Thoracic aorta (tissue), 2 donors: Measurements from ENCODE around the gene SMAGP. TPM values are rescaled to one million over a fixed set of nuclear protein-coding genes. Genes with fewer than 3 reads are reported as not detected.
"Not testable (repeated sequence)": the region's sequence is repeated elsewhere in the genome, so short reads cannot be mapped to it uniquely, and the experiment has no call there.

Source experiments
- ATAC-seq: fragments of 150-250 bp; one replicate; pipeline ENCODE4 v1.8.0; 2017; ENCODE audit warnings: low read depth; ENCODE audit not compliant: insufficient number of reproducible peaks, low FRiP score
- DNase-seq: peaks from one replicate; pipeline ENCODE4 v3.0.0-alpha.2; 2020; ENCODE audit warnings: low spot score
- H3K27ac ChIP-seq, 2 donors: fragments of 200-600 bp; sonication (generic); 1 replicate in 1 of 2; 2 replicates in 1 of 2; pipeline ENCODE4 v1.5.1; 2016; ENCODE audit warnings: mild to moderate bottlenecking in 2 of 2, moderate library complexity in 2 of 2
- H3K27me3 ChIP-seq: fragments of 200-600 bp; sonication (generic); replicated peaks from 2 replicates; pipeline ENCODE4 v1.6.0; 2016; ENCODE audit warnings: mild to moderate bottlenecking; ENCODE audit not compliant: insufficient read depth
- H3K36me3 ChIP-seq: fragments of 200-600 bp; sonication (generic); one replicate; pipeline ENCODE4 v1.5.1; 2016
- H3K4me1 ChIP-seq, 2 donors: fragments of 200-600 bp; sonication (generic); 1 replicate in 1 of 2; 2 replicates in 1 of 2; pipeline versions ENCODE4 v1.5.1 to v1.6.0; 2016; ENCODE audit warnings: low read depth in 2 of 2, mild to moderate bottlenecking in 1 of 2; ENCODE audit not compliant: control insufficient read depth in 1 of 2
- H3K4me3 ChIP-seq: fragments of 200-600 bp; sonication (generic); 2 replicates; pipeline ENCODE4 v1.5.1; 2016; ENCODE audit warnings: mild to moderate bottlenecking
- H3K9me3 ChIP-seq: fragments of 200-600 bp; sonication (generic); 2 replicates; pipeline ENCODE4 v1.5.1; 2016
- total RNA-seq, 2 donors: library from RNA; depleted of rRNA; stranded (reverse); fragments of >200 nt; gene quantifications; one replicate each; pipeline versions ENCODE4 v1.1.0 to v1.2.3, GENCODE V29; 2016
- TF ChIP-seq, protein P1 (sequence below): fragments of 200-600 bp; sonication (generic); IDR thresholded peaks from one replicate; pipeline ENCODE4 v1.5.1; 2019; ENCODE audit warnings: antibody characterized with exemption

SMAGP gene
- total RNA-seq, 2 donors from 2014 or later = 7.6 to 7.8 TPM

DNA sequence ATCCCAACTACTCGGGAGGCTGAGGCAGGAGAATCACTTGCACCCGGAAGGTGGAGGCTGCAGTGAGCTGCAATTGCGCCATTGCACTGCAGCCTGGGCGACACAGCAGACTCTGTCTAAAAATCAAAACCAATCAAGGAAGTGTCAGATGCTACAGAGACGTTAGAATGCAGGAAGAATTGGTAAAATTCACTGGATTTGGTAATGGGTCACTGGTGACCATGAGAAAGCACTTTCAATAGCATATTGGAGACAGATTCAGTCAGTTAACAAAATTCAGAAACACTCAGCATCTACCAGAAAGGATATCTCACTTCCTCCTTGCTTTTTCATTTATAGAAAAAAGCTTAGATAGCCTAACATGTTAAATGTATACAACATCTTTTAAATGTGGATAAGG lies 36.3 kb upstream of the SMAGP start:
- H3K36me3 ChIP-seq = no peaks in the 10 kb centered on the region
- TF ChIP-seq, protein P1, sequence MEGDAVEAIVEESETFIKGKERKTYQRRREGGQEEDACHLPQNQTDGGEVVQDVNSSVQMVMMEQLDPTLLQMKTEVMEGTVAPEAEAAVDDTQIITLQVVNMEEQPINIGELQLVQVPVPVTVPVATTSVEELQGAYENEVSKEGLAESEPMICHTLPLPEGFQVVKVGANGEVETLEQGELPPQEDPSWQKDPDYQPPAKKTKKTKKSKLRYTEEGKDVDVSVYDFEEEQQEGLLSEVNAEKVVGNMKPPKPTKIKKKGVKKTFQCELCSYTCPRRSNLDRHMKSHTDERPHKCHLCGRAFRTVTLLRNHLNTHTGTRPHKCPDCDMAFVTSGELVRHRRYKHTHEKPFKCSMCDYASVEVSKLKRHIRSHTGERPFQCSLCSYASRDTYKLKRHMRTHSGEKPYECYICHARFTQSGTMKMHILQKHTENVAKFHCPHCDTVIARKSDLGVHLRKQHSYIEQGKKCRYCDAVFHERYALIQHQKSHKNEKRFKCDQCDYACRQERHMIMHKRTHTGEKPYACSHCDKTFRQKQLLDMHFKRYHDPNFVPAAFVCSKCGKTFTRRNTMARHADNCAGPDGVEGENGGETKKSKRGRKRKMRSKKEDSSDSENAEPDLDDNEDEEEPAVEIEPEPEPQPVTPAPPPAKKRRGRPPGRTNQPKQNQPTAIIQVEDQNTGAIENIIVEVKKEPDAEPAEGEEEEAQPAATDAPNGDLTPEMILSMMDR = no peak
- no peaks in the 10 kb centered on the region for H3K4me1 ChIP-seq
- DNase-seq (no peak), ATAC-seq (no peak)
- no peaks in the 10 kb centered on the region for H3K27me3 ChIP-seq
- no peak overlapping the region for H3K4me3 ChIP-seq
- H3K9me3 ChIP-seq = no peaks in the 10 kb centered on the region
- no peak overlapping the region for H3K27ac ChIP-seq

DNA sequence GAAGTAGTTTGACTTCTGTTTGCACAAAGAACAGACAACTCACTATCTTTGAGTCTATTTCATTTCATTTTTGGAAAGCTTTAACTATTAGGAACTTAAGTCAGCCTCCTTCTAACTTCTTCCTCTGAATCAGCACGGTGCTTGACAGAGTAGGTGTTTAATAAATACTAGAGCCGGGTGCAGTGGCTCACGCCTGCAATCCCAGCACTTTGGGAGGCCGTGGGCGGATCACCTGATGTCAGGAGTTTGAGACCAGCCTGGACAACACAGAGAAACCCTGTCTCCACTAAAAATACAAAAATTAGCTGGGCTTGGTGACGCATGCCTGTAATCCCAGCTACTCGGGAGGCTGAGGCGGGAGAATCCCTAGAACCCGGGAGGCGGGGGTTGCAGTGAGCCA lies 30.6 kb upstream of the SMAGP start:
- H3K4me3 ChIP-seq, H3K9me3 ChIP-seq, H3K36me3 ChIP-seq, ATAC-seq, H3K4me1 ChIP-seq, H3K27me3 ChIP-seq, H3K27ac ChIP-seq, DNase-seq: not testable (repeated sequence)

DNA sequence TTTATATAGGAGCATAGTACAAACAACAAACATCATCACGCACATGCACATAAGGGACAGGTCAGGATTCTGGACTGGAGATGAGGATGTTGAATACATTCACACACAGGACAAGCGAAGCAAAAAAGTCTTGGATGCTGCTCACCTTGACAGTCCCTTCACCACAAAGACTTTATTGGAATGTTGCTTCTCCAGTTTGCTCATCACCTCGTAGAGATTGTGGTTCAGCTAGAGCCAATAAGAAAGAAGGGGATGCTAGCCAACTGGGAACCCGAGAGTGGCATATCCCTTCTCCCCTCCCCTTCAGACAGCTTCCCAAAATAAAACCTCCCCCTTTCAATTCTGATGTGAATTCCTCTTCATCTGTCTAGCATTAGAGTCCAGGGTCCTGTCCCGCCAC lies 25.4 kb upstream of the SMAGP start:
- H3K4me3 ChIP-seq = no peak overlapping the region
- DNase-seq (no peak), ATAC-seq (no peak)
- no peak overlapping the region for H3K27ac ChIP-seq
- H3K9me3 ChIP-seq = no peaks in the 10 kb centered on the region
- H3K27me3 ChIP-seq = no peaks in the 10 kb centered on the region
- H3K4me1 ChIP-seq = no peaks in the 10 kb centered on the region
- no peaks in the 10 kb centered on the region for H3K36me3 ChIP-seq
- TF ChIP-seq, protein P1 = no peak

DNA sequence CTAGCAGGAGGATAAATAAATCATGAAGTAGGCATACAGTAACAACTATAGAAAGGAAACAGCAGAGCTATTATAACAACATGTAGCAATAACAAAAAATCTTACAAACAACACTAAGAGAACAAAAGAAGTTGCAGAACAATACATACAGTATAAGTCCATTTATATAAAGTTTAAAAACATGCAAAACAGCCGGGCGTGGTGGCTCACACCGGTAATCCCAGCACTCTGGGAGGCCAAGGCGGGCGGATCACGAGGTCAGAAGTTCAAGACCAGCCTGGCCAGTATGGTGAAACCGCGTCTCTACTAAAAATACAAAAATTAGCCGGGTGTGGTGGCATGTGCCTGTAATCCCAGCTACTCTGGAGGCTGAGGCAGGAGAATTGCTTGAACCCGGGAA lies 23.9 kb upstream of the SMAGP start:
- not testable (repeated sequence) for DNase-seq, H3K27me3 ChIP-seq, H3K9me3 ChIP-seq, H3K4me3 ChIP-seq, ATAC-seq, H3K4me1 ChIP-seq, H3K36me3 ChIP-seq, H3K27ac ChIP-seq

- TF ChIP-seq, protein P1 = no peak
- ATAC-seq = no peak
- Histone ChIP-seq H3K36me3 (no peaks in the 10 kb centered on the region), H3K27me3 (no peaks in the 10 kb centered on the region), H3K4me3 (no peak overlapping the region), H3K9me3 (no peaks in the 10 kb centered on the region), H3K27ac (no peak overlapping the region), H3K4me1 (no peaks in the 10 kb centered on the region)
- DNase-seq = no peak
These were observed 23.5 kb upstream of the SMAGP start for GRCh38 chr12:51293696-51294095.

DNA sequence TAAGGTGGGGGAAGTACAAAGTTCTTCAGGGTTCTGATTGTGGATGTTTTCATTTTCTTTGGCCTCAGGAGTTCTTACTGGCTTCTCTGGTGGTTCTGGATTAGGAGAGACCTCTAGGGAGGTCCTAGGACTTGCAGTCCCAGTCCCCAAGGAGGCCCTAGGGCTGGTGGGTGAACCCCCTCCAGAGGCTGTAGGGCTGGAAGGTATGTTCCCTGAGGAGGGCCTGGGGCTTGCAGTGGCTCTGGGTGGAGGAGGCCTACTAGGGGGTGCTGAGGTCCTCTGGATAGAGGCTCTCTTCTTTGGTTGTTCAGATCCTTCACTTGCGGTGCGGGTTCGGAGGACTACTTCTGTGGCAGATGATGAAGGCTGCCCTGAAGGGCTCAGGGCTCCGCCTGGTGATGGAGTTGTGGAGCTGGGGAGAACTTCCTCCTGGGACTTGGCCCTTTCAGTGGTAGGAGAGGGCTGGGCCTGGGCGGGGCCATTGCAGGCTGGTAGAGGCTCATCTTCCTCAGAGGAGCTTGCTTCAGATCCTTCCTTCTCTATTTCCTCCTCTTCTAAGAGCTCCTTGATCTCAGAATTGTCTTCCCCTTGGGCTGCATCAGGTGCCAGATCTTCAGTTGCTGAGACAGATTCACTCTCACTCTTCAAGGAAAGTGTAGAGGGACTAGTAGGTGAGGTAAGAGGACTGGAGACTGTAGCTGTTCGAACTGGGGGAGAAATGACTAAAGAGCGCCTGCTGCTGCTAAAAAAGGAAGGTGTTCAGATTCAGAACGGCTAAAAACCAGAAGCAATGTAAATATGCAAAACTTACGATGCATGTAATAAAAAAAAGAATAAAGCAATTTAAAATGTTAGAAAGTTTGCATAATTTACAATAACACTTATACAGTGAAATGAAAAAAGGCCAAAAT lies 21.6 kb upstream of the SMAGP start:
- not testable (repeated sequence) for H3K36me3 ChIP-seq, H3K4me1 ChIP-seq, H3K27ac ChIP-seq, H3K4me3 ChIP-seq, ATAC-seq, H3K9me3 ChIP-seq, DNase-seq, H3K27me3 ChIP-seq
